Keratinocyte (primary cell): ENCODE measurements around the gene MEGF10. TPM values are rescaled to one million over a fixed set of nuclear protein-coding genes. Genes with fewer than 3 reads are reported as not detected.
A peak's percentile ranks its signal among the peaks of the same experiment; 100 is the strongest.
"Not testable (repeated sequence)": the region's sequence is repeated elsewhere in the genome, so short reads cannot be mapped to it uniquely, and the experiment has no call there.

Experiments used
- DNase-seq: peaks from one replicate; pipeline ENCODE4 v3.0.0-alpha.2; 2011; ENCODE audit warnings: low read depth, missing footprints, low spot score
- FAIRE-seq: peaks from 2 replicates; lab custom pipeline; 2011; peaks lifted over from hg19 to GRCh38; lab: Jason Lieb, UNC
- H2AFZ ChIP-seq: 2 replicates; pipeline ENCODE4 v1.6.0; 2012; ENCODE audit warnings: low read length, control low read depth, inconsistent platforms; ENCODE audit not compliant: control insufficient read depth
- H3K27ac ChIP-seq: 2 replicates; pipeline ENCODE4 v1.5.1; 2011; ENCODE audit warnings: low read length; ENCODE audit not compliant: control insufficient read depth, insufficient read depth
- H3K27me3 ChIP-seq: 3 replicates; pipeline ENCODE4 v1.6.0; 2011; ENCODE audit warnings: low read length; ENCODE audit not compliant: control insufficient read depth, insufficient read depth; ENCODE audit errors: extremely low read depth
- H3K36me3 ChIP-seq, 2 experiments: 2 replicates in 1 of 2; 3 replicates in 1 of 2; pipeline ENCODE4 v1.5.1; 2011; ENCODE audit warnings: low read length in 2 of 2, mild to moderate bottlenecking in 1 of 2; ENCODE audit not compliant: control insufficient read depth in 2 of 2, insufficient read depth in 2 of 2; ENCODE audit errors: extremely low read depth in 1 of 2
- H3K4me1 ChIP-seq: 3 replicates; pipeline ENCODE4 v1.5.1; 2011; ENCODE audit warnings: low read length; ENCODE audit not compliant: control insufficient read depth, insufficient read depth; ENCODE audit errors: extremely low read depth
- H3K4me2 ChIP-seq: 3 replicates; pipeline ENCODE4 v1.6.0; 2011; ENCODE audit warnings: low read depth, low read length; ENCODE audit not compliant: control insufficient read depth, insufficient read depth; ENCODE audit errors: extremely low read depth
- H3K4me3 ChIP-seq, 3 experiments: fragments of 200-600 bp in 1 of 3; sonication (generic) in 1 of 3; 2 replicates in 2 of 3; 3 replicates in 1 of 3; pipeline ENCODE4 v1.5.1; 2011 to 2016; ENCODE audit warnings: low read length in 3 of 3, mild to moderate bottlenecking in 3 of 3, control low read depth in 2 of 3, inconsistent platforms in 1 of 3, low read depth in 1 of 3, mixed read lengths in 1 of 3, mixed run types in 1 of 3, moderate library complexity in 1 of 3; ENCODE audit not compliant: control insufficient read depth in 2 of 3, insufficient read depth in 2 of 3; ENCODE audit errors: extremely low read depth in 1 of 3
- H3K79me2 ChIP-seq: 2 replicates; pipeline ENCODE4 v1.6.0; 2012; ENCODE audit warnings: low read length; ENCODE audit not compliant: control insufficient read depth, insufficient read depth
- H3K9ac ChIP-seq: 3 replicates; pipeline ENCODE4 v1.6.0; 2011; ENCODE audit warnings: low read length; ENCODE audit not compliant: control insufficient read depth, insufficient read depth; ENCODE audit errors: extremely low read depth
- H3K9me1 ChIP-seq: 3 replicates; pipeline ENCODE4 v1.6.0; 2011; ENCODE audit warnings: low read length; ENCODE audit not compliant: control insufficient read depth, insufficient read depth; ENCODE audit errors: extremely low read depth
- H3K9me3 ChIP-seq: 2 replicates; pipeline ENCODE4 v1.5.1; 2012; ENCODE audit warnings: low read depth, low read length; ENCODE audit not compliant: control insufficient read depth
- H4K20me1 ChIP-seq: 3 replicates; pipeline ENCODE4 v1.6.0; 2011; ENCODE audit warnings: low read length; ENCODE audit not compliant: control insufficient read depth, insufficient read depth; ENCODE audit errors: extremely low read depth
- CTCF ChIP-seq, 3 experiments: IDR thresholded peaks in 1 of 3; conservative IDR thresholded peaks in 1 of 3; optimal IDR thresholded peaks in 1 of 3; 2 replicates in 2 of 3; 3 replicates in 1 of 3; pipeline versions ENCODE3 to v1.5.1; 2011; ENCODE audit warnings: low read length in 3 of 3, mild to moderate bottlenecking in 3 of 3, moderate library complexity in 2 of 3, control low read depth in 1 of 3, inconsistent platforms in 1 of 3; ENCODE audit not compliant: insufficient read depth in 2 of 3; ENCODE audit errors: extremely low read depth in 1 of 3
- EZH2 ChIP-seq: IDR thresholded peaks from one replicate; pipeline ENCODE4 v1.6.1; 2012; ENCODE audit warnings: inconsistent platforms, mild to moderate bottlenecking, low read length, moderate library complexity
- dilution Hi-C: fragments of 300-500 bp; cut with MboI; formaldehyde crosslinking; loops from one replicate; pipeline ENCODE4 v1.7.0; 2020; ENCODE audit warnings: low sequenced_read_pairs; ENCODE audit not compliant: extremely low pct_ligation_motif_present
- polyA plus RNA-seq, 5 experiments: library from polyadenylated mRNA; depleted of rRNA in 3 of 5; stranded (reverse) in 3 of 5; stranded (forward) in 1 of 5; unstranded in 1 of 5; fragments of >200 nt; gene quantifications; 1 replicate in 1 of 5; 2 replicates in 3 of 5; 3 replicates in 1 of 5; pipeline versions ENCODE4 v1.2.1 to v1.2.3, GENCODE V29; 2011 to 2012; ENCODE audit warnings: missing spikeins in 2 of 5, low read depth in 1 of 5, low replicate concordance in 1 of 5

Gene MEGF10
- polyA plus RNA-seq, 1 donor (not counting 4 experiments of a cell fraction or from before 2014, with no cell fraction given), result not detected

- Histone ChIP-seq H3K9me3 (no peaks in the 10 kb centered on the region), H3K79me2 (no peaks in the 10 kb centered on the region), H3K36me3 (no peaks in the 10 kb centered on the region), H3K4me3 (no peak overlapping the region), H3K9me1 (no peaks in the 10 kb centered on the region), H3K27ac (no peak overlapping the region), H3K9ac (no peak overlapping the region), H4K20me1 (no peaks in the 10 kb centered on the region), H3K4me1 (peaks cover 4% of the 10 kb centered on the region), H3K27me3 (peaks cover 31% of the 10 kb centered on the region), H3K4me2 (no peak overlapping the region), H2AFZ (no peak overlapping the region)
- FAIRE-seq (no peak), DNase-seq (no peak)
- TF ChIP-seq EZH2 (no peak), CTCF (optimal IDR thresholded peaks at IDR 0.05 in 1 of 3, IDR thresholded peaks at IDR 0.05 in 1 of 3, conservative IDR thresholded peaks at IDR 0.05 in 1 of 3; ENCODE audit: extremely low read depth in 1 of 3, insufficient read depth in 2 of 3, low read length in 3 of 3) (no peak)
- dilution Hi-C loops, result no loop called here
These were observed 4.9 kb downstream of the MEGF10 start for GRCh38 chr5:127295454-127295853.

DNA sequence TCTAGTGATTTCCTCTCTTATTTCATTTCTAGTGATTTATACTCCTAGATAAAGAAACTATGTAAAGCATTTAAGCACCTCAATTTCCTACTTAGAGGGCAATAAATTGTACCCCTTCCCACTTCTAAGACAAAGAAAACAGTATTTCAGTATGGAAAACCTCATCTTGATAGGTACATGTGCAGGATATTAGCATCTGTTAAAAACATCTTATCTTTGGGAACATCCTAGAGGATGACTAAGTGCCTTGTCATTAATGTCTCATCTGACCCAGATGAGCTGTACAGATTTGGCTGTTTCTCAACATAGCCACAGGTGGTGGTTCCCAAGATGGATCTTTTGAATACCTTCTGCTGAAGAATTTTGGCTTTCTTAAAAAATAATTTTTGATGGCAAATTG lies 5.7 kb downstream of the MEGF10 start:
- TF ChIP-seq EZH2 (no peak), CTCF (optimal IDR thresholded peaks at IDR 0.05 in 1 of 3, IDR thresholded peaks at IDR 0.05 in 1 of 3, conservative IDR thresholded peaks at IDR 0.05 in 1 of 3; ENCODE audit: extremely low read depth in 1 of 3, insufficient read depth in 2 of 3, low read length in 3 of 3) (no peak)
- peak; percentile 80 for FAIRE-seq
- H3K36me3 ChIP-seq, result no peaks in the 10 kb centered on the region

GRCh38 chr5:127296894-127297293 lies 6.3 kb downstream of the MEGF10 start:
- H3K27ac ChIP-seq, H3K79me2 ChIP-seq, H3K9me1 ChIP-seq, H3K36me3 ChIP-seq, H3K9ac ChIP-seq, H2AFZ ChIP-seq, H3K4me2 ChIP-seq, DNase-seq, FAIRE-seq, dilution Hi-C loops, H3K4me1 ChIP-seq, H4K20me1 ChIP-seq, H3K9me3 ChIP-seq, H3K4me3 ChIP-seq: not testable (repeated sequence)
- peaks cover 19% of the 10 kb centered on the region for H3K27me3 ChIP-seq

More for the DNA sequence above, 5.7 kb downstream of the MEGF10 start:
- Histone ChIP-seq H3K27me3 (peaks cover 23% of the 10 kb centered on the region), H4K20me1 (no peaks in the 10 kb centered on the region), H3K27ac (no peak overlapping the region), H2AFZ (no peak overlapping the region), H3K4me2 (no peak overlapping the region), H3K9me3 (no peaks in the 10 kb centered on the region), H3K9me1 (no peaks in the 10 kb centered on the region), H3K79me2 (no peaks in the 10 kb centered on the region), H3K4me1 (peaks cover 4% of the 10 kb centered on the region), H3K4me3 (no peak overlapping the region), H3K9ac (no peak overlapping the region)
- peak; percentile 21 for DNase-seq
- dilution Hi-C loops, result no loop called here
